Measurements from ENCODE around the gene HOTAIR.

HOTAIR gene

GRCh38 chr12:53951577-53952334 lies 23.0 kb downstream of the HOTAIR start:
- in situ Hi-C loops (cut with MboI; ENCODE audit: low sequenced_read_pairs): no loop called here

GRCh38 chr12:53950789-53951576 lies 23.8 kb downstream of the HOTAIR start:
- in situ Hi-C loops (cut with MboI; ENCODE audit: low sequenced_read_pairs): no loop called here

- in situ Hi-C loops (cut with MboI; ENCODE audit: low sequenced_read_pairs): no loop called here
These were observed 24.3 kb downstream of the HOTAIR start for GRCh38 chr12:53950437-53950773.

- in situ Hi-C loops (cut with MboI; ENCODE audit: low sequenced_read_pairs): no loop called here
These were observed 24.9 kb downstream of the HOTAIR start for GRCh38 chr12:53949631-53950436.

- in situ Hi-C loops (cut with MboI; ENCODE audit: low sequenced_read_pairs): no loop called here
These were observed 25.8 kb downstream of the HOTAIR start for GRCh38 chr12:53948650-53949593.

GRCh38 chr12:53947743-53948142 lies 27.0 kb downstream of the HOTAIR start:
- in situ Hi-C loops (cut with MboI; ENCODE audit: low sequenced_read_pairs): no loop called here

- in situ Hi-C loops (cut with MboI; ENCODE audit: low sequenced_read_pairs): no loop called here
These were observed 29.6 kb downstream of the HOTAIR start for GRCh38 chr12:53944907-53945847.

GRCh38 chr12:53944209-53944608 lies 30.5 kb downstream of the HOTAIR start:
- in situ Hi-C loops (cut with MboI; ENCODE audit: low sequenced_read_pairs): no loop called here

GRCh38 chr12:53942467-53942997 lies 32.2 kb downstream of the HOTAIR start:
- in situ Hi-C loops (cut with MboI; ENCODE audit: low sequenced_read_pairs): no loop called here

- in situ Hi-C loops (cut with MboI; ENCODE audit: low sequenced_read_pairs): no loop called here
These were observed 33.0 kb downstream of the HOTAIR start for GRCh38 chr12:53941750-53942149.

- in situ Hi-C loops (cut with MboI; ENCODE audit: low sequenced_read_pairs): no loop called here
These were observed 33.6 kb downstream of the HOTAIR start for GRCh38 chr12:53941187-53941586.

GRCh38 chr12:53940443-53941014 lies 34.2 kb downstream of the HOTAIR start:
- in situ Hi-C loops (cut with MboI; ENCODE audit: low sequenced_read_pairs): no loop called here

- in situ Hi-C loops (cut with MboI; ENCODE audit: low sequenced_read_pairs): no loop called here
These were observed 35.3 kb downstream of the HOTAIR start for GRCh38 chr12:53939141-53940108.

GRCh38 chr12:53938326-53939140 lies 36.2 kb downstream of the HOTAIR start, which contains the start of gene HOXC13:
TSS of gene HOXC13 (plus strand) at chr12:53938831. CDS start at chr12:53938907, 76 bp downstream.
- in situ Hi-C loops (cut with MboI; ENCODE audit: low sequenced_read_pairs): no loop called here

- in situ Hi-C loops (cut with MboI; ENCODE audit: low sequenced_read_pairs): no loop called here
These were observed 37.0 kb downstream of the HOTAIR start for GRCh38 chr12:53937596-53938325.

- in situ Hi-C loops (cut with MboI; ENCODE audit: low sequenced_read_pairs): no loop called here
These were observed 37.7 kb downstream of the HOTAIR start for GRCh38 chr12:53937099-53937498.
